H9 (cell line): ENCODE results near the gene SFTPB. TPM values are rescaled to one million over a fixed set of nuclear protein-coding genes. Genes with fewer than 3 reads are reported as not detected.

Experiments
- DNase-seq: peaks from one replicate; pipeline ENCODE4 v3.0.0-alpha.2; 2017
- H2AFZ ChIP-seq: one replicate; pipeline ENCODE4 v1.6.1; 2013; ENCODE audit warnings: mild to moderate bottlenecking, low read length, control low read depth, moderate library complexity
- H2AK5ac ChIP-seq: 2 replicates; pipeline ENCODE4 v1.6.1; 2013; ENCODE audit warnings: low read length, control low read depth, mixed read lengths; ENCODE audit not compliant: insufficient read length
- H2BK120ac ChIP-seq: one replicate; pipeline ENCODE4 v1.6.1; 2013; ENCODE audit warnings: low read depth, mild to moderate bottlenecking, low read length, control low read depth, inconsistent platforms; ENCODE audit not compliant: poor library complexity, severe bottlenecking
- H2BK12ac ChIP-seq: 2 replicates; pipeline ENCODE4 v1.6.1; 2013; ENCODE audit warnings: low read length, control low read depth, mixed read lengths, low read depth; ENCODE audit not compliant: insufficient read length
- H2BK15ac ChIP-seq: 2 replicates; pipeline ENCODE4 v1.6.1; 2013; ENCODE audit warnings: low read depth, low read length, control low read depth
- H2BK20ac ChIP-seq: one replicate; pipeline ENCODE4 v1.6.1; 2013; ENCODE audit warnings: low read depth, mild to moderate bottlenecking, low read length, control low read depth, inconsistent platforms; ENCODE audit not compliant: poor library complexity, severe bottlenecking
- H2BK5ac ChIP-seq: 2 replicates; pipeline ENCODE4 v1.6.1; 2013; ENCODE audit warnings: low read length, control low read depth, mixed read lengths; ENCODE audit not compliant: insufficient read length
- H3K14ac ChIP-seq: 2 replicates; pipeline ENCODE4 v1.6.1; 2013; ENCODE audit warnings: low read length, control low read depth; ENCODE audit not compliant: insufficient read depth
- H3K18ac ChIP-seq: 2 replicates; pipeline ENCODE4 v1.6.1; 2013; ENCODE audit warnings: low read depth, mild to moderate bottlenecking, mixed read lengths, low read length, control low read depth; ENCODE audit not compliant: insufficient read length
- H3K23ac ChIP-seq: 2 replicates; pipeline ENCODE4 v1.6.1; 2013; ENCODE audit warnings: low read length, control low read depth, mixed read lengths, low read depth; ENCODE audit not compliant: insufficient read length
- H3K23me2 ChIP-seq: 2 replicates; pipeline ENCODE4 v1.6.1; 2013; ENCODE audit warnings: low read depth, mild to moderate bottlenecking, mixed read lengths, low read length, control low read depth; ENCODE audit not compliant: insufficient read length, poor library complexity, severe bottlenecking
- H3K27ac ChIP-seq: 2 replicates; pipeline ENCODE4 v1.5.1; 2013; ENCODE audit warnings: low read length, control low read depth, mixed read lengths, low read depth; ENCODE audit not compliant: insufficient read length
- H3K27me3 ChIP-seq: 2 replicates; pipeline ENCODE4 v1.6.1; 2013; ENCODE audit warnings: low read length, control low read depth, inconsistent platforms; ENCODE audit not compliant: insufficient read depth
- H3K4ac ChIP-seq: 2 replicates; pipeline ENCODE4 v1.6.1; 2013; ENCODE audit warnings: low read depth, mild to moderate bottlenecking, control low read depth, inconsistent platforms, low read length, moderate library complexity
- H3K4me1 ChIP-seq: 2 replicates; pipeline ENCODE4 v1.6.1; 2013; ENCODE audit warnings: low read length, control low read depth, inconsistent platforms; ENCODE audit not compliant: insufficient read depth
- H3K4me2 ChIP-seq: 2 replicates; pipeline ENCODE4 v1.6.1; 2013; ENCODE audit warnings: low read length, control low read depth, mixed read lengths; ENCODE audit not compliant: insufficient read length, insufficient read depth
- H3K56ac ChIP-seq: 2 replicates; pipeline ENCODE4 v1.6.1; 2013; ENCODE audit warnings: low read depth, mild to moderate bottlenecking, mixed read lengths, low read length, control low read depth; ENCODE audit not compliant: insufficient read length
- H3K79me1 ChIP-seq: 2 replicates; pipeline ENCODE4 v1.6.1; 2013; ENCODE audit warnings: low read depth, mild to moderate bottlenecking, moderate library complexity, low read length, control low read depth, inconsistent platforms; ENCODE audit not compliant: insufficient read depth, poor library complexity, severe bottlenecking
- H3K79me2 ChIP-seq: 2 replicates; pipeline ENCODE4 v1.6.1; 2013; ENCODE audit warnings: low read length, control low read depth, inconsistent platforms; ENCODE audit not compliant: insufficient read depth
- H3K9ac ChIP-seq: 2 replicates; pipeline ENCODE4 v1.6.1; 2013; ENCODE audit warnings: low read length, control low read depth, mixed read lengths; ENCODE audit not compliant: insufficient read length; ENCODE audit errors: extremely low read depth
- H3K9me3 ChIP-seq: one replicate; pipeline ENCODE4 v1.6.1; 2013; ENCODE audit warnings: low read depth, low read length, inconsistent platforms; ENCODE audit not compliant: control insufficient read depth
- H3T11ph ChIP-seq: one replicate; pipeline ENCODE4 v1.6.1; 2013; ENCODE audit warnings: mild to moderate bottlenecking, low read length, control low read depth, inconsistent platforms
- H4K20me1 ChIP-seq: one replicate; pipeline ENCODE4 v1.6.1; 2013; ENCODE audit not compliant: control insufficient read depth, insufficient read length, insufficient read depth
- H4K5ac ChIP-seq: 2 replicates; pipeline ENCODE4 v1.6.1; 2013; ENCODE audit warnings: low read depth, mild to moderate bottlenecking, mixed read lengths, low read length, control low read depth; ENCODE audit not compliant: insufficient read length
- H4K8ac ChIP-seq: replicated peaks from 2 replicates; pipeline ENCODE4 v1.6.1; 2013; ENCODE audit warnings: low read length, control low read depth, mixed read lengths, low read depth; ENCODE audit not compliant: insufficient read length
- H4K91ac ChIP-seq: 2 replicates; pipeline ENCODE4 v1.6.1; 2013; ENCODE audit warnings: low read depth, mild to moderate bottlenecking, moderate library complexity, mixed read lengths, low read length, control low read depth; ENCODE audit not compliant: insufficient read length
- H3K27ac Mint-ChIP-seq, 3 experiments: 2 replicates in 2 of 3; 3 replicates in 1 of 3; pipeline ENCODE4 v1.8.0; 2020 to 2021; ENCODE audit warnings: mixed read lengths in 3 of 3, mild to moderate bottlenecking in 1 of 3, moderate library complexity in 1 of 3
- H3K27me3 Mint-ChIP-seq: 2 replicates; pipeline ENCODE4 v1.8.0; 2021; ENCODE audit warnings: low read depth, mild to moderate bottlenecking, moderate library complexity, mixed read lengths
- H3K36me3 Mint-ChIP-seq, 3 experiments: 2 replicates in 2 of 3; 3 replicates in 1 of 3; pipeline ENCODE4 v1.8.0; 2020 to 2021; ENCODE audit warnings: low read depth in 3 of 3, mixed read lengths in 3 of 3; ENCODE audit not compliant: insufficient read depth in 1 of 3
- H3K4me1 Mint-ChIP-seq, 2 experiments: 2 replicates each; pipeline ENCODE4 v1.8.0; 2020; ENCODE audit warnings: mixed read lengths in 2 of 2
- H3K4me3 Mint-ChIP-seq, 2 experiments: 2 replicates in 1 of 2; 3 replicates in 1 of 2; pipeline ENCODE4 v1.8.0; 2020 to 2021; ENCODE audit warnings: mild to moderate bottlenecking in 2 of 2, mixed read lengths in 2 of 2, moderate library complexity in 1 of 2
- H3K9me3 Mint-ChIP-seq, 2 experiments: 2 replicates in 1 of 2; 3 replicates in 1 of 2; pipeline ENCODE4 v1.8.0; 2020; ENCODE audit warnings: mild to moderate bottlenecking in 2 of 2, mixed read lengths in 2 of 2, moderate library complexity in 1 of 2
- CTCF ChIP-seq: fragments of 200-600 bp; sonication (generic); conservative IDR thresholded peaks from 3 replicates; pipeline ENCODE4 v1.8.0; 2021; ENCODE audit warnings: antibody characterized with exemption, mild to moderate bottlenecking
- WGBS: extraction: QIAGEN DNeasy Blood & Tissue Kit; methylation state at CpG from one replicate; pipeline ENCODE4 v1.1.7; 2013; ENCODE audit warnings: missing lambda C conversion rate, low lambda C conversion rate, mixed read lengths; ENCODE audit not compliant: insufficient read length; ENCODE audit errors: extremely low coverage; 5-methylcytosine and 5-hydroxymethylcytosine counted together
- total RNA-seq: library from RNA; stranded (reverse); gene quantifications from 2 replicates; pipeline ENCODE4 v1.2.1, GENCODE V29; 2021

The SFTPB gene
- total RNA-seq, 1 experiment from 2014 or later: not detected

- H3K23ac ChIP-seq: no peak overlapping the region
- no peak overlapping the region for H3K27ac Mint-ChIP-seq
- no peak overlapping the region for H2BK5ac ChIP-seq
- no peaks in the 10 kb centered on the region for H3K79me2 ChIP-seq
- peaks cover 54 to 93% (median 88%) of the 10 kb centered on the region in 3 experiments for H3K36me3 Mint-ChIP-seq
- no peaks in the 10 kb centered on the region for H3K79me1 ChIP-seq
- no peaks in the 10 kb centered on the region for H3K23me2 ChIP-seq
- H3K27me3 ChIP-seq: no peaks in the 10 kb centered on the region
- H3T11ph ChIP-seq: no peak overlapping the region
- H3K27me3 Mint-ChIP-seq: no peaks in the 10 kb centered on the region; the same call in 1 of the 2 replicates
- no peak overlapping the region for H3K4me3 Mint-ChIP-seq
- no peak for DNase-seq
- WGBS: no CpG with 5 or more reads among the region's 3 CpGs
- H3K18ac ChIP-seq: no peak overlapping the region
- H3K9me3 Mint-ChIP-seq: no peaks in the 10 kb centered on the region
- H3K27ac ChIP-seq: no peak overlapping the region
- H4K91ac ChIP-seq: no peak overlapping the region
- no peak overlapping the region for H2BK12ac ChIP-seq
- H2BK120ac ChIP-seq: no peak overlapping the region
- H3K4me2 ChIP-seq: no peak overlapping the region
- H3K9me3 ChIP-seq: no peaks in the 10 kb centered on the region
- no peak overlapping the region for H3K4ac ChIP-seq
- TF ChIP-seq CTCF: no peak
- H3K4me1 Mint-ChIP-seq: no peaks in the 10 kb centered on the region
- H3K56ac ChIP-seq: no peak overlapping the region
- H2BK15ac ChIP-seq: no peak overlapping the region
- no peak overlapping the region for H4K8ac ChIP-seq
- no peak overlapping the region for H2BK20ac ChIP-seq
- H3K4me1 ChIP-seq: no peaks in the 10 kb centered on the region
- no peak overlapping the region for H2AFZ ChIP-seq
- no peak overlapping the region for H3K14ac ChIP-seq
- H4K20me1 ChIP-seq: no peaks in the 10 kb centered on the region
- no peak overlapping the region for H3K9ac ChIP-seq
- H2AK5ac ChIP-seq: no peak overlapping the region
- no peak overlapping the region for H4K5ac ChIP-seq
These were observed 25.3 kb downstream of the SFTPB start for GRCh38 chr2:85642725-85643124.
